Hepatocyte (in vitro differentiated cells): Measurements from ENCODE around the gene KCNN1.

Experiments used
- EZH2 ChIP-seq: fragments of 200-600 bp; sonication (generic); IDR thresholded peaks from 2 replicates; pipeline ENCODE4 v1.6.1; 2016; ENCODE audit warnings: antibody characterized with exemption, mild to moderate bottlenecking, borderline replicate concordance
- EZH2phosphoT487 ChIP-seq: fragments of 200-600 bp; sonication (generic); IDR thresholded peaks from one replicate; pipeline ENCODE4 v1.6.1; 2018; ENCODE audit warnings: antibody characterized with exemption, mild to moderate bottlenecking, low read depth, moderate library complexity; ENCODE audit not compliant: unreplicated experiment, severe bottlenecking
- TF ChIP-seq, protein P1 (sequence below): fragments of 200-600 bp; sonication (generic); IDR thresholded peaks from 2 replicates; pipeline ENCODE4 v1.5.1; 2016; ENCODE audit warnings: antibody characterized with exemption, mild to moderate bottlenecking; ENCODE audit not compliant: poor library complexity

DNA sequence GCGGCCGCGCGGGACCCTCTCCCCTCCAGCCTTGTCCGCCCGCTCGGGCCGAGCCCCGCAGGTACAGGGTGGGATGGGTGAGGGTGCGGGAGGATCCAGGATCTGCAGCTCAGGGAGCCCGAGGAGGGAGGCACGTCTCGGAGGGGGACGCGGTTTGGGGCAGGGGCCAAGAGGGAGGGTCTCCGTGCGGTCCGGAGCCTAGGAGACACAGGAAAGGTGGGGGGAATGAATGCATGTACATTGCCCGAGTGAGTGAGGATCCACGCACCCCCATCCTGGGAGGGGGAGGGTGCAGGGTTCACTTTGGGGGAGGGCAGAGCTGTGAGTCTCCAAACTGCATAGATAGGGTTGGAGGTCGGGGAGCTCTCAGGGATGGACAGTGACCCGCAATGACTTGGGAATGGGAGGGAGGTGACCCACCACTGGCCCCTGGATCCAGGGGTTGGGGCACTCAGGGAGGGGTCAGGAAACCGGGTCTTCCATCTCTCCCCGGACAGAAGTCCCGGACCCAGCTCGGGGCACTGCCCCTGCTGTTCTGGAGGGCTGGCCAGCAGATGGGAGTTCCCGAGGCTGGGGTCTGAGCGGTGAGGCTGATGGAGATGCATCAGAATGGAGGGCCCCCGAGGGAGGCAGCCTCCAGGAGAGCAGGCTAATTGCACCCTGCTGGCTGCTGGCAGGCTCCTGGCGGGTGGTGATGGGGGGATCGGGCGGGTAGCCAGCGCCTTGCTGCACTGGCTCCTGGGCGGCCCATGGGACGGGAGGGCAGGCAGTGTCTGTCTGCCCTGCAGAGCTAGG lies 547 bp downstream of the KCNN1 start:
- TF ChIP-seq, protein P1, sequence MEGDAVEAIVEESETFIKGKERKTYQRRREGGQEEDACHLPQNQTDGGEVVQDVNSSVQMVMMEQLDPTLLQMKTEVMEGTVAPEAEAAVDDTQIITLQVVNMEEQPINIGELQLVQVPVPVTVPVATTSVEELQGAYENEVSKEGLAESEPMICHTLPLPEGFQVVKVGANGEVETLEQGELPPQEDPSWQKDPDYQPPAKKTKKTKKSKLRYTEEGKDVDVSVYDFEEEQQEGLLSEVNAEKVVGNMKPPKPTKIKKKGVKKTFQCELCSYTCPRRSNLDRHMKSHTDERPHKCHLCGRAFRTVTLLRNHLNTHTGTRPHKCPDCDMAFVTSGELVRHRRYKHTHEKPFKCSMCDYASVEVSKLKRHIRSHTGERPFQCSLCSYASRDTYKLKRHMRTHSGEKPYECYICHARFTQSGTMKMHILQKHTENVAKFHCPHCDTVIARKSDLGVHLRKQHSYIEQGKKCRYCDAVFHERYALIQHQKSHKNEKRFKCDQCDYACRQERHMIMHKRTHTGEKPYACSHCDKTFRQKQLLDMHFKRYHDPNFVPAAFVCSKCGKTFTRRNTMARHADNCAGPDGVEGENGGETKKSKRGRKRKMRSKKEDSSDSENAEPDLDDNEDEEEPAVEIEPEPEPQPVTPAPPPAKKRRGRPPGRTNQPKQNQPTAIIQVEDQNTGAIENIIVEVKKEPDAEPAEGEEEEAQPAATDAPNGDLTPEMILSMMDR: no peak
- no peak for TF ChIP-seq EZH2phosphoT487
- no peak for TF ChIP-seq EZH2
